SH-SY5Y (cell line): ENCODE data around the gene CTIF.

ENCODE experiments used
- GATA2 ChIP-seq: IDR thresholded peaks from 2 replicates; pipeline ENCODE4 v1.6.1; 2011; ENCODE audit warnings: mild to moderate bottlenecking, low read depth, low read length
- GATA3 ChIP-seq: IDR thresholded peaks from 2 replicates; pipeline ENCODE4 v1.6.1; 2011; ENCODE audit warnings: low read depth, mild to moderate bottlenecking, low read length, moderate library complexity

DNA sequence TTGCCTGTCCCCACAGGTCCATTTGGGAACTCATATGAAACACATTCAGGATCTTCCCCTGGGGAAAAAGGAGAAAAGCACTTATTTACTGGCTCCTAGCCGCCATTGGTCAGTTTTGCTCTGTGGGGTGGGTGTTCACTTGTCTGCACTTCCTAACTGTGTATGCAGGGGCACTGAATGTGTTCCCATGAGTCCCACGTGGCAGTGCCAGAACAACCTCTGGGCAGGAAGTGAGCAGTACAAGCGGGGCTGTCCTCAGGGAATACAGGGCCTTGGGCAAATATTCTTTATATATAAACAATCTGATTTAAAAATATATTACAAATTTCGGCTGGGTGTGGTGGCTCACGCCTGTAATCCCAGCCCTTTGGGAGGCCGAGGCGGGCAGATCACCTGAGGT is 21.8 kb upstream of the CTIF start:
- TF ChIP-seq GATA3 (no peak), GATA2 (no peak)
